Nephron progenitor cell (in vitro differentiated cells): ENCODE measurements around the gene YIF1A.

ENCODE experiments used
- DNase-seq: peaks from one replicate; pipeline ENCODE4 v3.0.0; 2021
- H3K27ac Mint-ChIP-seq: 2 replicates; pipeline ENCODE4 v1.8.0; 2021; ENCODE audit warnings: mild to moderate bottlenecking, moderate library complexity, mixed read lengths
- H3K27me3 Mint-ChIP-seq: 2 replicates; pipeline ENCODE4 v1.8.0; 2021; ENCODE audit warnings: mild to moderate bottlenecking, low read depth, mixed read lengths; ENCODE audit not compliant: poor library complexity
- H3K36me3 Mint-ChIP-seq: 2 replicates; pipeline ENCODE4 v1.8.0; 2021; ENCODE audit warnings: low read depth, mixed read lengths
- H3K4me1 Mint-ChIP-seq: 2 replicates; pipeline ENCODE4 v1.8.0; 2021; ENCODE audit warnings: mixed read lengths
- H3K4me3 Mint-ChIP-seq: 2 replicates; pipeline ENCODE4 v1.8.0; 2021; ENCODE audit warnings: mild to moderate bottlenecking, moderate library complexity, mixed read lengths
- H3K9me3 Mint-ChIP-seq: 2 replicates; pipeline ENCODE4 v1.8.0; 2021; ENCODE audit warnings: mild to moderate bottlenecking, moderate library complexity, mixed read lengths
- CTCF ChIP-seq: fragments of 200-600 bp; sonication (generic); IDR thresholded peaks from 2 replicates; pipeline ENCODE4 v1.5.0; 2021; ENCODE audit warnings: antibody characterized with exemption

The YIF1A gene

GRCh38 chr11:66289548-66290329, 796 bp upstream of the YIF1A start:
- TF ChIP-seq CTCF, result no peak
- H3K4me1 Mint-ChIP-seq, result peaks cover 43% of the 10 kb centered on the region
- H3K9me3 Mint-ChIP-seq, result no peaks in the 10 kb centered on the region
- peak; percentile 94 for DNase-seq
- peaks cover 52% of the 10 kb centered on the region for H3K27me3 Mint-ChIP-seq
- H3K36me3 Mint-ChIP-seq, result no peaks in the 10 kb centered on the region
- H3K4me3 Mint-ChIP-seq, result peak overlapping the region; percentile 94
- H3K27ac Mint-ChIP-seq, result peak overlapping the region; percentile 99

- H3K36me3 Mint-ChIP-seq, result no peaks in the 10 kb centered on the region
- H3K4me3 Mint-ChIP-seq, result peak overlapping the region; percentile 94
- peaks cover 38% of the 10 kb centered on the region for H3K27me3 Mint-ChIP-seq
- peak overlapping the region; percentile 98 for H3K27ac Mint-ChIP-seq
- no peaks in the 10 kb centered on the region for H3K9me3 Mint-ChIP-seq
- peaks cover 45% of the 10 kb centered on the region for H3K4me1 Mint-ChIP-seq
- DNase-seq, result no peak
- no peak for TF ChIP-seq CTCF
These were observed 863 bp downstream of the YIF1A start for GRCh38 chr11:66287889-66288670.

- Mint-ChIP-seq H3K9me3 (no peaks in the 10 kb centered on the region), H3K4me1 (peaks cover 44% of the 10 kb centered on the region), H3K27ac (peak overlapping the region; percentile 66), H3K36me3 (no peaks in the 10 kb centered on the region), H3K27me3 (peaks cover 31% of the 10 kb centered on the region), H3K4me3 (peak overlapping the region; percentile 94)
- no peak for DNase-seq
- TF ChIP-seq CTCF, result no peak
These were observed 1.6 kb downstream of the YIF1A start for GRCh38 chr11:66287211-66287888.

- DNase-seq, result no peak
- TF ChIP-seq CTCF, result no peak
- peaks cover 30% of the 10 kb centered on the region for H3K27me3 Mint-ChIP-seq
- H3K9me3 Mint-ChIP-seq, result no peaks in the 10 kb centered on the region
- peak overlapping the region; percentile 44 for H3K4me3 Mint-ChIP-seq
- no peak overlapping the region for H3K27ac Mint-ChIP-seq
- H3K4me1 Mint-ChIP-seq, result peaks cover 50% of the 10 kb centered on the region
- no peaks in the 10 kb centered on the region for H3K36me3 Mint-ChIP-seq
These were observed 2.2 kb downstream of the YIF1A start for GRCh38 chr11:66286699-66287098.

- no peaks in the 10 kb centered on the region for H3K9me3 Mint-ChIP-seq
- no peak overlapping the region for H3K27ac Mint-ChIP-seq
- peaks cover 53% of the 10 kb centered on the region for H3K4me1 Mint-ChIP-seq
- no peak overlapping the region for H3K4me3 Mint-ChIP-seq
- no peaks in the 10 kb centered on the region for H3K36me3 Mint-ChIP-seq
- DNase-seq, result no peak
- TF ChIP-seq CTCF, result no peak
- peaks cover 22% of the 10 kb centered on the region for H3K27me3 Mint-ChIP-seq
These were observed 3.5 kb downstream of the YIF1A start for GRCh38 chr11:66285250-66285947.
